MM.1S (cell line): Measurements from ENCODE around the gene ZNF454.

Experiments used
- CTCF ChIP-seq: fragments of 300-600 bp; sonication (generic); IDR thresholded peaks from 2 replicates; pipeline ENCODE4 v1.5.1; 2016; ENCODE audit warnings: antibody characterized with exemption, low read length, mixed read lengths
- EZH2 ChIP-seq: fragments of 300-600 bp; sonication (generic); optimal IDR thresholded peaks from 2 replicates; pipeline ENCODE3; 2017; ENCODE audit warnings: low read depth, mild to moderate bottlenecking, antibody characterized with exemption, low read length, mixed read lengths

DNA sequence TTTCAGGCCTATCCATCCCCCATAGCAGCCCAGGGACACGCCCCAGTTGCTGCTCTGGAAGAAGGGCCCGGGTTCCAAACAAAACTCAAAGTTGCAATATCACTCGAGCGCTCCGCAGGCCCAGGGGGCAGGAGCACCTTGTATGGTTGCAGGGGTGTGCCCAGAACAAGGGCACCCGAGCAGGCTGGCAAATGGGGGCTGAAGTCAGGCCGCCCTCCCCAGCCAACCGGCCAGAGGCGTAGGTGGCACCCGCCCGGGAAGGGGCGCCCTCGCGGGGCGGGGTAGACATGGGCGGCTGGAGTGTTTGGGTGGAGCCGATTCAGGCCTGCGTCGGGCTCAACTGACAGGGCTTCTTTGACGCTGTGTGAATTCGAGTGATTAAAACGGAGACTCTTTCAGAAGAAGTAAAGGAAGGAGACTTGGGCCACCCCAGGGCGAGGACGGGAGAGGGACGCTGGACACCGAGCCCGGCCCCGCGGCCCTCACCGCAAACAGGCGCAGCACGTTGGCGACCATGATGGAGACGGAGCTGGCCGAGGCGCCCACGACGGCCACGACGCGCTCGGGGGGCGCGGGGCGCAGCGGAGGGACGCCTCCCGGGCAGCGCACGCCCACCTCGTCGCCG is 53.1 kb downstream of the ZNF454 start:
- TF ChIP-seq CTCF (no peak), EZH2 (no peak)
